Activated CD8-positive, alpha-beta T cell treated with anti-CD3 and anti-CD28 coated beads for 36 hours (primary cell): Measurements from ENCODE around the gene FBXL5. TPM values are rescaled to one million over a fixed set of nuclear protein-coding genes. Genes with fewer than 3 reads are reported as not detected.

Experiments used
- ATAC-seq: fragments of 200-7000 bp; cut with Tn5 transposase; one replicate; pipeline ENCODE4 v1.10.0; 2021; ENCODE audit warnings: mild to moderate bottlenecking, moderate library complexity
- CTCF ChIA-PET: fragments of 350-600 bp; sonication (Branson Sonifier 250); formaldehyde crosslinking; loops from one replicate; lab custom pipeline; 2021; ENCODE audit warnings: antibody characterized with exemption; lab: Charles Lee
- POLR2A ChIA-PET: fragments of 350-600 bp; sonication (Branson Sonifier 250); formaldehyde crosslinking; loops from one replicate; lab custom pipeline; 2021; ENCODE audit warnings: antibody characterized with exemption; lab: Charles Lee
- DNase-seq: peaks from one replicate; pipeline ENCODE4 v3.0.0-alpha.2; 2020
- H3K27ac Mint-ChIP-seq: one replicate; pipeline ENCODE4 v1.8.0; 2021; ENCODE audit warnings: mild to moderate bottlenecking, mixed read lengths
- H3K27me3 Mint-ChIP-seq: one replicate; pipeline ENCODE4 v1.8.0; 2021; ENCODE audit warnings: mixed read lengths
- H3K36me3 Mint-ChIP-seq: one replicate; pipeline ENCODE4 v1.8.0; 2021; ENCODE audit warnings: low read depth, mixed read lengths
- H3K4me1 Mint-ChIP-seq: one replicate; pipeline ENCODE4 v1.8.0; 2021; ENCODE audit warnings: low read depth, mixed read lengths
- H3K4me3 Mint-ChIP-seq: one replicate; pipeline ENCODE4 v1.8.0; 2021; ENCODE audit warnings: mild to moderate bottlenecking, moderate library complexity, mixed read lengths
- H3K9me3 Mint-ChIP-seq: one replicate; pipeline ENCODE4 v1.8.0; 2021; ENCODE audit warnings: mixed read lengths
- CTCF ChIP-seq: fragments of 200-600 bp; IDR thresholded peaks from one replicate; pipeline ENCODE4 v1.8.0; 2022; ENCODE audit warnings: antibody characterized with exemption, mild to moderate bottlenecking
- intact Hi-C: fragments of 100-400 bp; cut with micrococcal nuclease; formaldehyde crosslinking; loops from one replicate; pipeline ENCODE4 v1.10.0; 2022
- total RNA-seq, 2 experiments: library from RNA; stranded (reverse); gene quantifications; one replicate each; pipeline ENCODE4 v1.2.3, GENCODE V29; 2021

Gene FBXL5
- total RNA-seq, 2 experiments from 2014 or later, result 27.5 to 32.2 TPM

DNA sequence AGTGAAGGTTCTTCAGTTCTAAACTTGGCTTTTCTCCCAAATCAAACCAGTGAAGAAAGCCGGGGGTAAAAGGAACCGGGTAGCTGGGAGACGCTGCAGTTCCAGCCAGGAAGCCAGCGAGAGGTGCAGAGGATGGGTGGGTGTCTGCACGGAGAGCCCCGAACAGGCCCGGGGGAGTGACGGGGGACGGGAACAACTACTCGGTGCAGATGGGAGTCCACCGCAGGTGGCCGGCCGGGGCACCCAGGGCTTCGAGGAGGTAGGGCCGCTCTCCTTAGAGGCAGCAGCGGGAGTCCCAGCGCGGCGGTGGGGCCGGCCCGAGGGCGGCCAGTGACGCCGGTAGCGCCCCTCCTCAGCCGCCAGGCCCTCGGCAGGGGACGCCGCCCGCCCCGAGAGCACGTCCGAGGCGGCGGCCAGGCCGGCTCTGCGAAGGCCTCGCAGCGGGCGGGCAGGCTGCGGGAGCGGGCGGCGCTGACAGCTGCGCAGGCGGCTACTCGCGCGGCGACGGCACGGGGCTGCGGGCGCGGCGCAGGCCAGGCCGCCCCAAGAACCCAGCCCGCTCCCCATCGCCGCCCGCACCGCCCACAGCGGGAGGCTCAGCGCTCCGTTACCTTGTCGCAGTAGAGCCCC, 449 bp downstream of the FBXL5 start:
- peak; percentile 45 for ATAC-seq
- peak overlapping the region; percentile 96 for H3K27ac Mint-ChIP-seq
- H3K4me3 Mint-ChIP-seq, result peak overlapping the region; percentile 99
- H3K36me3 Mint-ChIP-seq, result peaks cover 7% of the 10 kb centered on the region
- peak; percentile 56 for DNase-seq
- POLR2A ChIA-PET, result interaction anchor here (0.7 to 3.4 kb wide), 7 partner anchors 9 to 653 kb away, joined by 3 to 18 read pairs (median 5); partner anchors contain the start of gene FAM200B
- no peaks in the 10 kb centered on the region for H3K9me3 Mint-ChIP-seq
- CTCF ChIA-PET, result interaction anchor here (0.6 to 2.5 kb wide), 5 partner anchors 10 to 422 kb away, joined by 3 to 9 read pairs (median 4); no protein-coding TSS in a partner anchor
- H3K4me1 Mint-ChIP-seq, result peaks cover 56% of the 10 kb centered on the region
- no peaks in the 10 kb centered on the region for H3K27me3 Mint-ChIP-seq
- intact Hi-C loops, result loop anchor here (5.0 kb wide), 2 partner anchors 422 to 652 kb away; partner anchors contain the start of gene CPEB2
- no peak for TF ChIP-seq CTCF

GRCh38 chr4:15653864-15654592, 1.1 kb downstream of the FBXL5 start:
- H3K4me1 Mint-ChIP-seq, result peaks cover 56% of the 10 kb centered on the region
- H3K36me3 Mint-ChIP-seq, result peaks cover 7% of the 10 kb centered on the region
- ChIA-PET CTCF (interaction anchor here (0.6 to 2.5 kb wide), 5 partner anchors 9 to 421 kb away, joined by 3 to 9 read pairs (median 4); no protein-coding TSS in a partner anchor), POLR2A (interaction anchor here (0.7 to 3.4 kb wide), 5 partner anchors 28 to 652 kb away, joined by 3 to 18 read pairs (median 4); partner anchors contain the start of gene FAM200B)
- intact Hi-C loops, result loop anchor here (5.0 kb wide), 1 partner anchor 422 kb away; no protein-coding TSS in a partner anchor
- DNase-seq (peak; percentile 50), ATAC-seq (peak; percentile 34)
- H3K4me3 Mint-ChIP-seq, result peak overlapping the region; percentile 99
- no peaks in the 10 kb centered on the region for H3K9me3 Mint-ChIP-seq
- H3K27ac Mint-ChIP-seq, result peak overlapping the region; percentile 95
- TF ChIP-seq CTCF, result no peak
- H3K27me3 Mint-ChIP-seq, result no peaks in the 10 kb centered on the region

DNA sequence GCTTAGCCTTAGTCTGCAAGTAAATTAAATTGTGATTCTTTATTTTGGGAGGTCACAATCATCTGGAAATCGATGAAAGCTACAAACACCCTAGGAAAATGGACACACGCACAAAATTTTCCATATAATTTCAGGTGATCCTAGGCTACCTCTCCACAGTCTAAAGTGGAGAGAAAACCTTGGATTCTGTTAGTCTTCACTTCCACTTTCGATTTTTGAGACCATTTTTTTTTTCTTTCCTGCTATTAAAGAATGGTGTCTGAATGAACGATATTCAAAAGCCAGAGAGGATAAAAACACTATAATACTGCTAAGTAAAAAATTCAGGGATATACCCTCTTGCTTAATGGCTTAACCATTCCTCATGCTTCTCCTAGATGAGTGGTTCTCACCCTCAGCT, 1.7 kb downstream of the FBXL5 start:
- POLR2A ChIA-PET, result interaction anchor here (0.6 to 3.4 kb wide), 3 partner anchors 28 to 140 kb away, joined by 3 to 18 read pairs (median 3); partner anchors contain the start of gene FAM200B

GRCh38 chr4:15652841-15653240, 2.3 kb downstream of the FBXL5 start:
- ChIA-PET POLR2A (interaction anchor here (0.6 to 3.4 kb wide), 2 partner anchors 29 to 140 kb away, joined by 3 to 18 read pairs; partner anchors contain the start of gene FAM200B), CTCF (interaction anchor here (0.7 to 1.9 kb wide), 3 partner anchors 10 to 797 kb away, joined by 3 to 5 read pairs (median 3); no protein-coding TSS in a partner anchor)
- Mint-ChIP-seq H3K9me3 (no peaks in the 10 kb centered on the region), H3K4me3 (peak overlapping the region; percentile 99), H3K27ac (no peak overlapping the region), H3K27me3 (no peaks in the 10 kb centered on the region), H3K36me3 (peaks cover 7% of the 10 kb centered on the region), H3K4me1 (peaks cover 64% of the 10 kb centered on the region)
- intact Hi-C loops, result loop anchor here (5.0 kb wide), 1 partner anchor 421 kb away; no protein-coding TSS in a partner anchor
- TF ChIP-seq CTCF, result no peak
- DNase-seq, result no peak
- ATAC-seq, result no peak

More for the DNA sequence above, 1.7 kb downstream of the FBXL5 start:
- Mint-ChIP-seq H3K36me3 (peaks cover 7% of the 10 kb centered on the region), H3K27me3 (no peaks in the 10 kb centered on the region), H3K4me1 (peaks cover 61% of the 10 kb centered on the region), H3K27ac (peak overlapping the region; percentile 95), H3K4me3 (peak overlapping the region; percentile 99), H3K9me3 (no peaks in the 10 kb centered on the region)
- CTCF ChIA-PET, result interaction anchor here (0.7 to 2.5 kb wide), 4 partner anchors 10 to 421 kb away, joined by 3 to 9 read pairs (median 4); no protein-coding TSS in a partner anchor
- no peak for DNase-seq
- no peak for ATAC-seq
- TF ChIP-seq CTCF, result no peak
- intact Hi-C loops, result loop anchor here (5.0 kb wide), 1 partner anchor 421 kb away; no protein-coding TSS in a partner anchor
